HepG2 (cell line): ENCODE measurements around the gene TCF7L2. TPM values are rescaled to one million over a fixed set of nuclear protein-coding genes. Genes with fewer than 3 reads are reported as not detected.
A peak's percentile ranks its signal among the peaks of the same experiment; 100 is the strongest.

ENCODE experiments used
- AGO2 ChIP-seq: fragments of 200-400 bp; formaldehyde crosslinking; optimal IDR thresholded peaks from 2 replicates; pipeline ENCODE3; 2017; ENCODE audit warnings: mild to moderate bottlenecking, low read depth, low read length, moderate library complexity
- ARID2 ChIP-seq: sonication (generic); formaldehyde crosslinking; IDR thresholded peaks from 2 replicates; pipeline ENCODE4 v1.8.1; 2022; ENCODE audit warnings: mild to moderate bottlenecking, missing genetic modification reagents, borderline replicate concordance
- FOXC1 ChIP-seq: sonication (generic); formaldehyde crosslinking; IDR thresholded peaks from 2 replicates; pipeline ENCODE4 v1.8.0; 2022; ENCODE audit warnings: mild to moderate bottlenecking, missing genetic modification reagents, borderline replicate concordance
- KDM3A ChIP-seq: IDR thresholded peaks from 2 replicates; pipeline ENCODE4 v1.6.1; 2018; ENCODE audit warnings: low read depth, missing compliant biosample characterization
- MXD4 ChIP-seq: IDR thresholded peaks from 2 replicates; pipeline ENCODE4 v1.6.1; 2016; ENCODE audit warnings: mild to moderate bottlenecking, missing biosample characterization, missing genetic modification reagents
- NFATC3 ChIP-seq: sonication (generic); formaldehyde crosslinking; IDR thresholded peaks from 2 replicates; pipeline ENCODE4 v1.5.1; 2020; ENCODE audit warnings: mild to moderate bottlenecking, missing genetic modification reagents
- NR2F2 ChIP-seq: IDR thresholded peaks from 2 replicates; pipeline ENCODE4 v1.6.1; 2012; ENCODE audit warnings: low read depth, inconsistent platforms, borderline replicate concordance
- SIN3B ChIP-seq: fragments of 150-350 bp; IDR thresholded peaks from 2 replicates; pipeline ENCODE4 v1.6.1; 2014; ENCODE audit warnings: low read length
- YY1 ChIP-seq: IDR thresholded peaks from 2 replicates; pipeline ENCODE4 v1.6.1; 2011; ENCODE audit warnings: low read length, low read depth, moderate library complexity, mild to moderate bottlenecking; ENCODE audit not compliant: insufficient read depth, insufficient replicate concordance
- polyA plus RNA-seq, 8 experiments: library from polyadenylated mRNA; depleted of rRNA in 3 of 8; stranded (reverse) in 7 of 8; unstranded in 1 of 8; fragments of >200 nt; fragmentation: Illumina TruSeq in 4 of 8; extraction: Trizol in 4 of 8; gene quantifications; 2 replicates each; pipeline versions ENCODE4 v1.2.1 to v1.2.3, GENCODE V29; 2011 to 2016; ENCODE audit warnings: low read depth in 4 of 8, missing spikeins in 1 of 8, mixed read lengths in 1 of 8; ENCODE audit not compliant: insufficient read depth in 1 of 8
- total RNA-seq, 5 experiments: library from RNA; depleted of rRNA; stranded (reverse); fragments of >200 nt; fragmentation: Illumina TruSeq; extraction: Trizol; gene quantifications; 2 replicates each; pipeline ENCODE4 v1.2.3, GENCODE V29; 2016; ENCODE audit warnings: low read depth in 1 of 5
- TF ChIP-seq, protein P1 (sequence below): IDR thresholded peaks from 2 replicates; pipeline ENCODE4 v1.6.1; 2012; ENCODE audit warnings: inconsistent platforms
- TF ChIP-seq, protein P2 (sequence below): sonication (generic); formaldehyde crosslinking; IDR thresholded peaks from 2 replicates; pipeline ENCODE4 v1.5.0; 2020; ENCODE audit warnings: missing genetic modification reagents
- TF ChIP-seq, protein P3 (sequence below): sonication (generic); formaldehyde crosslinking; IDR thresholded peaks from 2 replicates; pipeline ENCODE4 v1.4.0; 2020; ENCODE audit warnings: missing genetic modification reagents, mild to moderate bottlenecking, borderline replicate concordance
- TF ChIP-seq, protein P4 (sequence below): sonication (generic); formaldehyde crosslinking; IDR thresholded peaks from 2 replicates; pipeline ENCODE4 v1.9.0; 2022; ENCODE audit warnings: low read depth, missing genetic modification reagents
- TF ChIP-seq, protein P5 (sequence below), 2 experiments: sonication (generic) in 1 of 2; formaldehyde crosslinking in 1 of 2; IDR thresholded peaks; 2 replicates each; pipeline versions ENCODE4 v1.6.1 to v1.9.0; 2014 to 2022; ENCODE audit warnings: antibody characterized with exemption in 1 of 2, borderline replicate concordance in 1 of 2, inconsistent platforms in 1 of 2, low read depth in 1 of 2, missing genetic modification reagents in 1 of 2
- TF ChIP-seq, protein P6 (sequence below): sonication (generic); formaldehyde crosslinking; IDR thresholded peaks from 2 replicates; pipeline ENCODE4 v1.4.0; 2020; ENCODE audit warnings: missing genetic modification reagents

Gene TCF7L2
- total and polyA plus RNA-seq, 2 of the 13 experiments (the other 11 are each of a cell fraction or from before 2014, with no cell fraction given): 3.9 to 13.7 TPM

DNA sequence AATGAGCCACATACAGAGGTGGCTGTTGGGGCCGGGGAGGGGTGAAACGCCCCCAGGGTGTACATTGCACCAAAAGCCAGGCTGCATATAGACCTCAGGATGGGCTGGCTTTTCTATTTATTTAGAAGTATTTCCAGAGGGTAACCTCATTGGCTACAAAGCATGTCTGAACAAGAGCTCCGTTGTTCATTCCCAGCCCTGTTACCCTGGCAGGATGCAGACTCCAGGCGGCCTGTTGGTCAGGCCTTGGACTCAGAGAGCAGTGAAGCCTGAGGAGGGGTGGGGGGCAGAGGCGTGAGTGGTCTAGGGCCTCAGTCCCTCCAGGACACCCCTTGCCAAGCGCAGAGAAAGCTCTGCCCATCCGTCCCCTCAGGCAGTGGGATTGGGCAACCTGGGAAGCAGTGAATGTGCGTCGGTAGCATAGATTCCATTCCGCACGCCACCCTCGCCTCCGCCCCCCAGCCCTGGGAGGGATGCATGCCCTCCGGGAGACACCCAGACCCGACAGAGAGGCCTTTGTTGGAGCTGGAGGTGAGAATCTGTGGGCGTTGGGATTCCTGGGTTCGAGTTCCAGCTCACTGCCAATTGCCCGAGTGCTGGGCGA, 41.9 kb downstream of the TCF7L2 start (continued):
- TF ChIP-seq, protein P1, sequence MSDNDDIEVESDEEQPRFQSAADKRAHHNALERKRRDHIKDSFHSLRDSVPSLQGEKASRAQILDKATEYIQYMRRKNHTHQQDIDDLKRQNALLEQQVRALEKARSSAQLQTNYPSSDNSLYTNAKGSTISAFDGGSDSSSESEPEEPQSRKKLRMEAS: no peak
- TF ChIP-seq KDM3A (CRISPR knock-in tag): no peak
- TF ChIP-seq ARID2: no peak
- TF ChIP-seq, protein P2, sequence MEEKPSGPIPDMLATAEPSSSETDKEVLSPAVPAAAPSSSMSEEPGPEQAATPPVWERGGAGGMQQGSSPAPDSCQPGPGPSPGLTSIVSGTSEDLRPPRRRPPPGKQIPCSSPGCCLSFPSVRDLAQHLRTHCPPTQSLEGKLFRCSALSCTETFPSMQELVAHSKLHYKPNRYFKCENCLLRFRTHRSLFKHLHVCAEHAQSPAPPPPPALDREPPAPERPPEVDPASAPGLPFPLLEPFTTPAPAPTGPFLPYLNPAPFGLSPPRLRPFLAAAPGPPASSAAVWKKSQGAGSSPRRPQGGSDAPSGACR (CRISPR knock-in tag): no peak
- no peak for TF ChIP-seq NFATC3 (CRISPR knock-in tag)
- TF ChIP-seq, protein P3, sequence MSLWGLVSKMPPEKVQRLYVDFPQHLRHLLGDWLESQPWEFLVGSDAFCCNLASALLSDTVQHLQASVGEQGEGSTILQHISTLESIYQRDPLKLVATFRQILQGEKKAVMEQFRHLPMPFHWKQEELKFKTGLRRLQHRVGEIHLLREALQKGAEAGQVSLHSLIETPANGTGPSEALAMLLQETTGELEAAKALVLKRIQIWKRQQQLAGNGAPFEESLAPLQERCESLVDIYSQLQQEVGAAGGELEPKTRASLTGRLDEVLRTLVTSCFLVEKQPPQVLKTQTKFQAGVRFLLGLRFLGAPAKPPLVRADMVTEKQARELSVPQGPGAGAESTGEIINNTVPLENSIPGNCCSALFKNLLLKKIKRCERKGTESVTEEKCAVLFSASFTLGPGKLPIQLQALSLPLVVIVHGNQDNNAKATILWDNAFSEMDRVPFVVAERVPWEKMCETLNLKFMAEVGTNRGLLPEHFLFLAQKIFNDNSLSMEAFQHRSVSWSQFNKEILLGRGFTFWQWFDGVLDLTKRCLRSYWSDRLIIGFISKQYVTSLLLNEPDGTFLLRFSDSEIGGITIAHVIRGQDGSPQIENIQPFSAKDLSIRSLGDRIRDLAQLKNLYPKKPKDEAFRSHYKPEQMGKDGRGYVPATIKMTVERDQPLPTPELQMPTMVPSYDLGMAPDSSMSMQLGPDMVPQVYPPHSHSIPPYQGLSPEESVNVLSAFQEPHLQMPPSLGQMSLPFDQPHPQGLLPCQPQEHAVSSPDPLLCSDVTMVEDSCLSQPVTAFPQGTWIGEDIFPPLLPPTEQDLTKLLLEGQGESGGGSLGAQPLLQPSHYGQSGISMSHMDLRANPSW (CRISPR knock-in tag): no peak
- TF ChIP-seq, protein P4, sequence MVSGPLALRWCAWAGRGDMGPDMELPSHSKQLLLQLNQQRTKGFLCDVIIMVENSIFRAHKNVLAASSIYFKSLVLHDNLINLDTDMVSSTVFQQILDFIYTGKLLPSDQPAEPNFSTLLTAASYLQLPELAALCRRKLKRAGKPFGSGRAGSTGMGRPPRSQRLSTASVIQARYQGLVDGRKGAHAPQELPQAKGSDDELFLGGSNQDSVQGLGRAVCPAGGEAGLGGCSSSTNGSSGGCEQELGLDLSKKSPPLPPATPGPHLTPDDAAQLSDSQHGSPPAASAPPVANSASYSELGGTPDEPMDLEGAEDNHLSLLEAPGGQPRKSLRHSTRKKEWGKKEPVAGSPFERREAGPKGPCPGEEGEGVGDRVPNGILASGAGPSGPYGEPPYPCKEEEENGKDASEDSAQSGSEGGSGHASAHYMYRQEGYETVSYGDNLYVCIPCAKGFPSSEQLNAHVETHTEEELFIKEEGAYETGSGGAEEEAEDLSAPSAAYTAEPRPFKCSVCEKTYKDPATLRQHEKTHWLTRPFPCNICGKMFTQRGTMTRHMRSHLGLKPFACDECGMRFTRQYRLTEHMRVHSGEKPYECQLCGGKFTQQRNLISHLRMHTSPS (CRISPR knock-in tag): no peak
- TF ChIP-seq FOXC1: no peak
- TF ChIP-seq YY1: no peak
- no peak for TF ChIP-seq MXD4
- no peak for TF ChIP-seq SIN3B
- TF ChIP-seq, protein P5, sequence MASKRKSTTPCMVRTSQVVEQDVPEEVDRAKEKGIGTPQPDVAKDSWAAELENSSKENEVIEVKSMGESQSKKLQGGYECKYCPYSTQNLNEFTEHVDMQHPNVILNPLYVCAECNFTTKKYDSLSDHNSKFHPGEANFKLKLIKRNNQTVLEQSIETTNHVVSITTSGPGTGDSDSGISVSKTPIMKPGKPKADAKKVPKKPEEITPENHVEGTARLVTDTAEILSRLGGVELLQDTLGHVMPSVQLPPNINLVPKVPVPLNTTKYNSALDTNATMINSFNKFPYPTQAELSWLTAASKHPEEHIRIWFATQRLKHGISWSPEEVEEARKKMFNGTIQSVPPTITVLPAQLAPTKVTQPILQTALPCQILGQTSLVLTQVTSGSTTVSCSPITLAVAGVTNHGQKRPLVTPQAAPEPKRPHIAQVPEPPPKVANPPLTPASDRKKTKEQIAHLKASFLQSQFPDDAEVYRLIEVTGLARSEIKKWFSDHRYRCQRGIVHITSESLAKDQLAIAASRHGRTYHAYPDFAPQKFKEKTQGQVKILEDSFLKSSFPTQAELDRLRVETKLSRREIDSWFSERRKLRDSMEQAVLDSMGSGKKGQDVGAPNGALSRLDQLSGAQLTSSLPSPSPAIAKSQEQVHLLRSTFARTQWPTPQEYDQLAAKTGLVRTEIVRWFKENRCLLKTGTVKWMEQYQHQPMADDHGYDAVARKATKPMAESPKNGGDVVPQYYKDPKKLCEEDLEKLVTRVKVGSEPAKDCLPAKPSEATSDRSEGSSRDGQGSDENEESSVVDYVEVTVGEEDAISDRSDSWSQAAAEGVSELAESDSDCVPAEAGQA (IDR thresholded peaks at IDR 0.05; ENCODE audit: low read depth): no peak
- TF ChIP-seq, protein P5 (CRISPR knock-in tag; IDR thresholded peaks at IDR 0.05; ENCODE audit: borderline replicate concordance): no peak
- TF ChIP-seq, protein P6, sequence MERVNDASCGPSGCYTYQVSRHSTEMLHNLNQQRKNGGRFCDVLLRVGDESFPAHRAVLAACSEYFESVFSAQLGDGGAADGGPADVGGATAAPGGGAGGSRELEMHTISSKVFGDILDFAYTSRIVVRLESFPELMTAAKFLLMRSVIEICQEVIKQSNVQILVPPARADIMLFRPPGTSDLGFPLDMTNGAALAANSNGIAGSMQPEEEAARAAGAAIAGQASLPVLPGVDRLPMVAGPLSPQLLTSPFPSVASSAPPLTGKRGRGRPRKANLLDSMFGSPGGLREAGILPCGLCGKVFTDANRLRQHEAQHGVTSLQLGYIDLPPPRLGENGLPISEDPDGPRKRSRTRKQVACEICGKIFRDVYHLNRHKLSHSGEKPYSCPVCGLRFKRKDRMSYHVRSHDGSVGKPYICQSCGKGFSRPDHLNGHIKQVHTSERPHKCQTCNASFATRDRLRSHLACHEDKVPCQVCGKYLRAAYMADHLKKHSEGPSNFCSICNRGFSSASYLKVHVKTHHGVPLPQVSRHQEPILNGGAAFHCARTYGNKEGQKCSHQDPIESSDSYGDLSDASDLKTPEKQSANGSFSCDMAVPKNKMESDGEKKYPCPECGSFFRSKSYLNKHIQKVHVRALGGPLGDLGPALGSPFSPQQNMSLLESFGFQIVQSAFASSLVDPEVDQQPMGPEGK (CRISPR knock-in tag): peak; percentile 54; the same call in 1 of the 2 replicates
- peak; percentile 66 for TF ChIP-seq AGO2
- no peak for TF ChIP-seq NR2F2
